ENCODE results near the gene CALN1. TPM values are rescaled to one million over a fixed set of nuclear protein-coding genes. Genes with fewer than 3 reads are reported as not detected.
"Not testable (repeated sequence)": the region's sequence is repeated elsewhere in the genome, so short reads cannot be mapped to it uniquely, and the experiment has no call there.

The CALN1 gene
- total RNA-seq, 2 donors from 2014 or later, result 0.05 TPM; not detected in 1

GRCh38 chr7:72223351-72223750 lies 188.8 kb downstream of the CALN1 start:
- DNase-seq (ENCODE audit: low spot score), result no peak
- intact Hi-C loops (cut with DNase I), result no loop called here

GRCh38 chr7:72222136-72222535 lies 190.0 kb downstream of the CALN1 start:
- DNase-seq (ENCODE audit: low spot score), result no peak
- intact Hi-C loops (cut with DNase I), result no loop called here

GRCh38 chr7:72219500-72219899 lies 192.6 kb downstream of the CALN1 start:
- DNase-seq (ENCODE audit: low spot score), result no peak
- intact Hi-C loops (cut with DNase I), result no loop called here

GRCh38 chr7:72217151-72217550 lies 195.0 kb downstream of the CALN1 start:
- no peak for DNase-seq (ENCODE audit: low spot score)

GRCh38 chr7:72213769-72214168 lies 198.4 kb downstream of the CALN1 start:
- intact Hi-C loops (cut with DNase I), result no loop called here
- no peak for DNase-seq (ENCODE audit: low spot score)

More at GRCh38 chr7:72217151-72217550, 195.0 kb downstream of the CALN1 start:
- intact Hi-C loops (cut with DNase I), result no loop called here

GRCh38 chr7:72213081-72213480 lies 199.1 kb downstream of the CALN1 start:
- intact Hi-C loops (cut with DNase I), result no loop called here
- DNase-seq (ENCODE audit: low spot score), result no peak

- intact Hi-C loops (cut with DNase I), result no loop called here
- DNase-seq (ENCODE audit: low spot score), result no peak
Measured at GRCh38 chr7:72211175-72211574, 201.0 kb downstream of the CALN1 start.

- DNase-seq (ENCODE audit: low spot score); intact Hi-C loops (cut with DNase I): not testable (repeated sequence)
Measured at GRCh38 chr7:72209006-72209405, 203.1 kb downstream of the CALN1 start.

- intact Hi-C loops (cut with DNase I), result no loop called here
- DNase-seq (ENCODE audit: low spot score), result no peak
Measured at GRCh38 chr7:72196176-72196575, 216.0 kb downstream of the CALN1 start.

- no peak for DNase-seq (ENCODE audit: low spot score)
- intact Hi-C loops (cut with DNase I), result no loop called here
Measured at GRCh38 chr7:72190919-72191318, 221.2 kb downstream of the CALN1 start.

- no peak for DNase-seq (ENCODE audit: low spot score)
- intact Hi-C loops (cut with DNase I), result no loop called here
Measured at GRCh38 chr7:72190146-72190545, 222.0 kb downstream of the CALN1 start.

GRCh38 chr7:72187179-72187578 lies 225.0 kb downstream of the CALN1 start:
- intact Hi-C loops (cut with DNase I), result no loop called here
- no peak for DNase-seq (ENCODE audit: low spot score)

GRCh38 chr7:72183835-72184234 lies 228.3 kb downstream of the CALN1 start:
- intact Hi-C loops (cut with DNase I), result no loop called here
- no peak for DNase-seq (ENCODE audit: low spot score)

- no peak for DNase-seq (ENCODE audit: low spot score)
- intact Hi-C loops (cut with DNase I), result no loop called here
Measured at GRCh38 chr7:72182036-72182435, 230.1 kb downstream of the CALN1 start.

- no peak for DNase-seq (ENCODE audit: low spot score)
- intact Hi-C loops (cut with DNase I), result no loop called here
Measured at GRCh38 chr7:72176875-72177274, 235.3 kb downstream of the CALN1 start.

GRCh38 chr7:72170475-72170874 lies 241.7 kb downstream of the CALN1 start:
- intact Hi-C loops (cut with DNase I), result no loop called here
- no peak for DNase-seq (ENCODE audit: low spot score)

- intact Hi-C loops (cut with DNase I), result no loop called here
- no peak for DNase-seq (ENCODE audit: low spot score)
Measured at GRCh38 chr7:72163271-72163670, 248.9 kb downstream of the CALN1 start.

- intact Hi-C loops (cut with DNase I), result no loop called here
- DNase-seq (ENCODE audit: low spot score), result no peak
Measured at GRCh38 chr7:72161534-72161933, 250.6 kb downstream of the CALN1 start.

- no peak for DNase-seq (ENCODE audit: low spot score)
- intact Hi-C loops (cut with DNase I), result no loop called here
Measured at GRCh38 chr7:72159911-72160310, 252.2 kb downstream of the CALN1 start.

GRCh38 chr7:72156671-72157070 lies 255.5 kb downstream of the CALN1 start:
- no peak for DNase-seq (ENCODE audit: low spot score)
- intact Hi-C loops (cut with DNase I), result no loop called here

- intact Hi-C loops (cut with DNase I), result no loop called here
- DNase-seq (ENCODE audit: low spot score), result no peak
Measured at GRCh38 chr7:72153132-72153512, 259.0 kb downstream of the CALN1 start.
